GM18505 (cell line): ENCODE measurements around the gene APCS.

Source experiments
- ATAC-seq: cut with Tn5 transposase; IDR thresholded peaks from one replicate; pipeline ENCODE4 v1.9.1; 2021; ENCODE audit not compliant: unreplicated experiment
- POLR2A ChIP-seq: IDR thresholded peaks from 4 replicates; pipeline ENCODE4 v1.6.1; 2011; ENCODE audit warnings: borderline replicate concordance; ENCODE audit not compliant: insufficient read depth, insufficient read length; ENCODE audit errors: extremely low read depth

APCS gene, protein sequence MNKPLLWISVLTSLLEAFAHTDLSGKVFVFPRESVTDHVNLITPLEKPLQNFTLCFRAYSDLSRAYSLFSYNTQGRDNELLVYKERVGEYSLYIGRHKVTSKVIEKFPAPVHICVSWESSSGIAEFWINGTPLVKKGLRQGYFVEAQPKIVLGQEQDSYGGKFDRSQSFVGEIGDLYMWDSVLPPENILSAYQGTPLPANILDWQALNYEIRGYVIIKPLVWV

DNA sequence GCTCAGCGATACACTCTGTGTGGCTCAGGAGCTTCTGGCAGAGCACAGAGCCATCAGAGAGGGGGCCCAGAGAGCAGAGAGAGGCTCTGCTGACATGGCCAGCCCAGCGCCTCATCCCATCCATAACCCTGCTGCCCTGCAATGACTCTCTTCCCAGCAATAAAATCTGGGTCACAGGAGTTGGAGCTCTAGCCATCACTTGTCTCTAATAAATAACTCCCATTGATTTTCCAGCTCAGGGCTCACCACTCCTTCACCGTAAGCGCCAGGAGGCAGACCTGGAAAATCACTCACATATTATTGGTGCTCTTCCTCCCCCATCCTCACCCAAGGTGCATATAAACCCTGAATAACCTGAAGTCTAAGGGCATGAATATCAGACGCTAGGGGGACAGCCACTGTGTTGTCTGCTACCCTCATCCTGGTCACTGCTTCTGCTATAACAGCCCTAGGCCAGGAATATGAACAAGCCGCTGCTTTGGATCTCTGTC is at the start of gene APCS:
Gene APCS (plus strand): TSS at position 366 of the 491 bp plus-strand sequence. CDS start 96 bp downstream, at position 462.
- no peak for ATAC-seq
- TF ChIP-seq POLR2A, result no peak

- no peak for ATAC-seq
- TF ChIP-seq POLR2A, result no peak
Measured at GRCh38 chr1:159548126-159548525, 39.5 kb upstream of the APCS start.

- no peak for ATAC-seq
- no peak for TF ChIP-seq POLR2A
Measured at GRCh38 chr1:159554261-159554660, 33.4 kb upstream of the APCS start.

DNA sequence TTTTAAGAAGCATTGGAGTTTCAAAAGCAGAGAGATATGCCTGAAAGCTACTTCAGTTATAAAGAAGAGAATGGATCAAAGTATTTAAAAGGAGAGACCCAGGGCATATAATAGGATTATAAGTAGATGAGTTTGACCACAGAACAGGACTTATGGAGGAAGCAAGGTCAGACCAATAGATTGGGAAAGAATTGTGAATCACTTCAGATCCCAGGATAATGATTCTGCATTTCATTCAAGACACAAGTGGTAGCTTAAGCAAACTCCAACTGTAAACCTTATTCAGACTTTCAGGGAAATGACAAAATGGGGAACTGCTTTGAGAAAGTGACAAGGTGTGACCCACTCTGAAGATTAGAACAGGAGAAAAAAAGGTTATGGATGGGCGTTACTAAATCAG is 32.9 kb upstream of the APCS start:
- no peak for ATAC-seq
- TF ChIP-seq POLR2A, result no peak

- ATAC-seq, result no peak
- no peak for TF ChIP-seq POLR2A
Measured at GRCh38 chr1:159556931-159557369, 30.7 kb upstream of the APCS start.

DNA sequence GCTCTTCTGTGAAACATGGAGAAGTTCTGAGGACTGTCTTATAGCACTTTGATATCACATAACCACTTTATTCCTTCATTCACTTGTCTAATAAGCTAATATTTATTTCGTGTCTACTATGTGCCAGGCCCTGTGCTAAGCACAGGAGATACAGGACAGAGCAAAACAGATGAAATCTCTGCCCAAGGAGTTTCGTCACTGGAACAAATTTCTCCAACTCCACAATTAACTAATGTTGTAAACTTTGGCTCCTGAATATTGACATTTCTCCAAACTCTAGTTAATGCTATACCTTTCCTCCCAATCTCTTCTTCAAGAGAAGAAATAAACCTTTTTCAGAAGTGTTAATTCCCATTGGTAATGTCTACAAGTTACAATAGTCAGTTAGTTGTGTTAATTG is 27.0 kb upstream of the APCS start:
- TF ChIP-seq POLR2A, result no peak
- no peak for ATAC-seq

DNA sequence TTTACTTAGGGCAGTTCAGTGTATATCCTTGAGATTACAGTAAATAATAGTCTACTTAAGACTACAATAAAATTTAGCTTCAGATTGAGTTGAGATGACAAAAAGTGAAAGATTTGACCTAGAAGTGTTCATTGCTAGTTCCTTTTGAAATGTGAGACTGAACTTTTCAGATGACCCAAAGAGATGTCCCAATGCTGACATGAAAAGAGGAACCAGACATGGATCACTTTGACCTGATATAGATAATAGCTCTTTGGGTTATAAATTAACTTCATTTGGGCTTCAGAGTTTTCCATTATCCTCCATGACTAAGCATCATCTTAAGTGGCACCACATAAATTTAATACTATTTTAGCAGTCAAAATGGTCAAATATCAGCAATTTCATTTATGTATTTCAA is 26.1 kb upstream of the APCS start:
- no peak for TF ChIP-seq POLR2A
- ATAC-seq, result no peak

DNA sequence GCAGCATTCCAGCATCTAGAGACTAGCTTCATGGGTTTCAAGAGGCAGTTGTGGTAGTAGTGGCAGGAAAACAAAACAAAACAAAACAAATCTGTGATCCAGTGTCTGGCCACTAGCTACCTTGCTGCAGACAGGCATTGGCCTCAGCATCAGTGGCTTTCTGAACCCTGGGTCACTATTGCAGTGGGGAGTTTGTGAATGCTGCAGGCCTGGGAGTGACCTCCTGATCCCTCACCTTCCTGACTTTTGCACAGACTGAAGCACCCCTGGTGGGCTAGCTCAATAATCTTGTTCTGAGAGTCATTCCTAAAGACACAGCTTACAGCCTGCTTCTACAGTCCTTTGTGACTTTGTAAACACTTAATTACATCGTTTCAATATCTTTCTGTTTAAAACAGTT is 24.9 kb upstream of the APCS start:
- no peak for ATAC-seq
- no peak for TF ChIP-seq POLR2A

GRCh38 chr1:159577446-159577845 is 10.2 kb upstream of the APCS start:
- no peak for ATAC-seq
- TF ChIP-seq POLR2A, result no peak

DNA sequence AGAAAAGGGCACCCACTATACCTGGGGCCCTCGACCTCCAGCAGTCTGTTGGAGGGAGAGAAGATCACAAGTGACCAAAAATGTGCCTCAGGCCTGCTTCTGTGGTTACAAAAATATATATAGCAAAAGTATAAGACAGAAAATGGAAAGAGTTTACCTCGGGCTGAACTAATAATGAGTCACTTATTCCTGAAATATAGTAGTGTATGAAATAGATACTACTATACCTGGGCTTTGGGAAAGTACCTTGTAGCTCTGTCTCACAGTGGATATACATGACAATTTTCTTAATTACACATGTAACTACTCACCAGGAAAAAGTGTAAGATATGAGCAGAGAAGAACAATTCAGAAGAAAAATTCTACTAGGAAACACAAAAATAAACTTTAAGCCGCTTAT is 7.3 kb upstream of the APCS start:
- TF ChIP-seq POLR2A, result no peak
- ATAC-seq, result no peak

GRCh38 chr1:159581422-159581821 is 6.2 kb upstream of the APCS start:
- ATAC-seq, result no peak
- no peak for TF ChIP-seq POLR2A

- TF ChIP-seq POLR2A, result no peak
- no peak for ATAC-seq
Measured at GRCh38 chr1:159584536-159584935, 3.1 kb upstream of the APCS start.

DNA sequence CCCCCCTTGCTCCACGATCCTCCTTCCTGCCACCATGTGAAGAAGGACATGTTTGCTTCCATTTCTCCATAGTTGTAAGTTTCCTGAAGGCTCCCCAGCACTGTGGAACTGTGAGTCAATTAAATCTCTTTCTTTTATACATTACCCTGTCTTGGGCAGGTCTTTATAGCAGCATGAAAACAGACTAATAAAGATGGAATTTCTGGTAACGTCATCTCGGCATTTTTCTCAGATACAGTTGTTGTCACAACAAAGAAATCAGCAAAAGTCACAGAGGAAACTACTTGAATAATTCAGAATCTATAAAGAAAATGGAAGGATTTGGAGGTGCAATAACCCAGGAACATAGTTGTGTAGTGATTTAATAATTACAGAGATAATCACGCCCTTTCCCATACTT is 4.4 kb downstream of the APCS start:
- ATAC-seq, result no peak
- no peak for TF ChIP-seq POLR2A

GRCh38 chr1:159594625-159595405 is 7.2 kb downstream of the APCS start:
- no peak for TF ChIP-seq POLR2A

GRCh38 chr1:159598196-159598595 is 10.6 kb downstream of the APCS start:
- no peak for ATAC-seq
- TF ChIP-seq POLR2A, result no peak

More at GRCh38 chr1:159594625-159595405, 7.2 kb downstream of the APCS start:
- ATAC-seq, result no peak

DNA sequence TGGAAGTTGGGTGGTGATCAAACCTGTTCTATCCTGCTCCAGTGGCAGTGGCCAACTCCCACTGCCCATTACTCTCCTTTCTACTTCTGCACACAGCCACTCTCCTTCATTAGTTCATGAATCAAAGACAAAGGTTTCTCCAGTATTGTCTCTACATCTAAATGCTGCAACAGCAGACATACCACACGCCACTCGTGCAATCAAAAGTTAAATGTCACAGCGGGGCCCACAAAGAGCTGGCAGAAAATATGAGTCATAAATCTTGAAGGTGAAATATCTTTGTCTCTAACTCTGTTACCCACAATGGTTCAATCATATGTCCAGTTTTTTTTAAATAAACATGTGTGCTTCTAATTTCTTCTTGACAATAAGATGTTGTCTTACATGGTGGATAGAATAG is 13.3 kb downstream of the APCS start:
- no peak for TF ChIP-seq POLR2A
- ATAC-seq, result no peak
